ENCODE measurements around the gene CST8. TPM values are rescaled to one million over a fixed set of nuclear protein-coding genes. Genes with fewer than 3 reads are reported as not detected.

The CST8 gene
- total RNA-seq, 6 experiments from 2014 or later, result not detected

DNA sequence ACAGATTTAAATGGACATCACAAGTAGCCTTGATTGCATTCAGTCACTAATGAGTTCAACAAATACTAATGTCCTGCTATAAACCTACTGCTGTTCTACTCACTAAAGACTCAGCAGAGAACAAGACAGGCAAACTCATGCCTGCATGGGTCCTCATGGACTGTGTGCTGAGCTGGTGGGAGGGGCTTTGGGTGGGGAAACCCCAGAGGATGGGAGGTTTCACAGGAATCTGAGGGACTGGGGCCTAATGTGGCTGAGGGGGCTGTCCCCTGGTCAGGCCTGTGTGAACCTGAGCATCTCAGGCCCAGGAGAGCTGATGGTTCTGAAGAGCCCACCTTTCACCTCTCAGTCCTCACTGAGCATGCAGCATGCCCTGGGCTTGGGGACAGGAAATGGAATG lies 1.4 kb downstream of the CST8 start:
- no peak for TF ChIP-seq CTCF (IDR thresholded peaks at IDR 0.05)
- Mint-ChIP-seq H3K4me3 (no peak overlapping the region), H3K27ac (no peak overlapping the region), H3K4me1 (ENCODE audit: low read depth) (no peaks in the 10 kb centered on the region), H3K9me3 (no peaks in the 10 kb centered on the region), H3K27me3 (ENCODE audit: insufficient read depth) (peaks cover 5% of the 10 kb centered on the region), H3K36me3 (ENCODE audit: low read depth) (no peaks in the 10 kb centered on the region)
- no peak for DNase-seq

DNA sequence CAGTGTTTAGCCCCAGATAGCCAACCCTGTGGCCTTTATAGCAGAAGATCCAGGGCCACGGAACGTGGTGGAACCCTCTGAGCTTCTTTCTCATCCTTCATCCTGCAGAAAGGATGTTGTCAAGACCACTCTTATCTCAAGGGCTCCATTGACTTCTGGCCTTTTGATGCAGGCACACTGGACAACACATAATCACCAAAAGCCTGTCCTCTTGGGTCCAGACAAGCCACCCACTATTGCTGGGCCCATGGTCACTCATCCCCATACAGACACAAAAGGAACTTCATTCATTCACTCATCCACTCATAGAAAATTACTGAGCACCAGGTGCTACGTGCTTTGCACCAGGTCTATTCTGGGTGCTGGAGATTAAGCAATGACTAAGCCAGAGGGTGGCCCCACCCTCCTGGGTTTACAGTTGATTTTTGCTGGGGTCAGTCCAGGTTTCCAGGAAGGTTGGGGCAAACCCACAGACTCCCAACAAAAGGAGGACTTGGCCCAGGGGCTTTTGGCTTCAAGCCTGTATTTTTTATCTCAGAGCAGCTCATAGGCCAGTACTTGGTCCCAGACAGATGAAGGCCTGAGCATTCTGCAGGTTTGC lies 2.4 kb downstream of the CST8 start:
- Mint-ChIP-seq H3K4me1 (ENCODE audit: low read depth) (no peaks in the 10 kb centered on the region), H3K36me3 (ENCODE audit: low read depth) (no peaks in the 10 kb centered on the region), H3K27me3 (ENCODE audit: insufficient read depth) (peaks cover 5% of the 10 kb centered on the region), H3K27ac (no peak overlapping the region), H3K4me3 (no peak overlapping the region), H3K9me3 (no peaks in the 10 kb centered on the region)
- TF ChIP-seq CTCF (IDR thresholded peaks at IDR 0.05), result no peak
- DNase-seq, result no peak

DNA sequence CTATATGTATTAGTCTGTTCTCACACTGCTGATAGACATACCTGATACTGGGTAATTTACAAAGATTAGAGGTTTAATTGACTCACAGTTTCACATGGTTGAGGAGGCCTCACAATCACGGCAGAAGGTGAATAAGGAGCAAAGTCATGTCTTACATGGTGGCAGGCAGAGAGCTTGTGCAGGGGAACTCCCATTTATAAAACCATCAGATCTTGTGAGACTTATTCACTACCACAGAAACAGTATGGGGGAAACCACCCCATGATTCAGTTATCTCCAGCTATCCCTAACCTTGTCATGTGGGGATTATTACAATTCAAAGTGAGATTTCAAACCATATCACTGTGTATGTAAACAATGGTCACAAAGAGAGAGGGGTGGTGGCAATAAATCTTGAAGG lies 6.6 kb downstream of the CST8 start:
- no peaks in the 10 kb centered on the region for H3K36me3 Mint-ChIP-seq (ENCODE audit: low read depth)
- no peak for TF ChIP-seq CTCF (IDR thresholded peaks at IDR 0.05)
- no peaks in the 10 kb centered on the region for H3K4me1 Mint-ChIP-seq (ENCODE audit: low read depth)
- H3K4me3 Mint-ChIP-seq, result no peak overlapping the region
- no peaks in the 10 kb centered on the region for H3K9me3 Mint-ChIP-seq
- no peak for DNase-seq
- H3K27me3 Mint-ChIP-seq (ENCODE audit: insufficient read depth), result peaks cover 8% of the 10 kb centered on the region
- H3K27ac Mint-ChIP-seq, result no peak overlapping the region

DNA sequence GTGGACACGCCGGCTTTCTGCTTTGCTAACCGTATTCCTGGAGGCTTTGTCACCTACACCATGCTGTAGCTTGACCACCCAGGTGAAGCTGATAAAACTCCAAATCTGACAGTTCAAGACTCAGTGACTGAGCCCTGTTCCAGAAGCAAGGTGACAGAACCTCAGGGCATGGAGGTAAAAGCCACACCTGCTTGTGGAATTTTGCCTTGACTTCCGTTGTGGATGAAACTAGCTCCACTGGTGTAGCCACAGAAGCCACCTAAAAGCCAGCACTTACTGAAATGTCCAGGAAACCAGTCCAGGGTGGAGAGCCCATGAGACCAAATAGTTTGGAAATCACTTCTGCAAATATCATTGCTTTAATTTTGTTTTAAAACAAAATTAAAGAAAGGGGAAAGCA lies 11.0 kb downstream of the CST8 start:
- H3K4me3 Mint-ChIP-seq, result no peak overlapping the region
- no peaks in the 10 kb centered on the region for H3K4me1 Mint-ChIP-seq (ENCODE audit: low read depth)
- no peak overlapping the region for H3K27ac Mint-ChIP-seq
- TF ChIP-seq CTCF (IDR thresholded peaks at IDR 0.05), result no peak
- H3K27me3 Mint-ChIP-seq (ENCODE audit: insufficient read depth), result peaks cover 7% of the 10 kb centered on the region
- DNase-seq, result no peak
- no peaks in the 10 kb centered on the region for H3K9me3 Mint-ChIP-seq
- H3K36me3 Mint-ChIP-seq (ENCODE audit: low read depth), result no peaks in the 10 kb centered on the region

DNA sequence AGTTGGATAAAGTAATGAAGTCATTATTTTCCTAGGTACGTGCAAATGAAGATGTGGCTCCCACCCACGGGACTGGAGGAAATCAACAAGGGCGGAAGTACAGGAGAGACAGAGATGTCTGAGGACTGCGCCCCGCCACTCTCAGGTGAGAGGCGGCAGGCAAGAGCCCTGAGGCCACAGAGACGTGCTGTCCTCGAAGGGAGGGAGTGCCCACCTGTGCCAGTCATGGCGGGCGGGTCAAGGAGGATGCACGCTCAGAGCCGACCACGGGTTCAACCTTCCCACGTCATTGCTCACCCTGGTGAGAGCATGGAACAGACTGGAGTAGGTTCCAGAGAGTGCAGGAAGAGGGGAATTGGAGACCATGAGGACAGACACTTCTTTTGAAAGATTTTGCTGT lies 12.7 kb downstream of the CST8 start:
- TF ChIP-seq CTCF (IDR thresholded peaks at IDR 0.05), result no peak
- no peak overlapping the region for H3K4me3 Mint-ChIP-seq
- no peak for DNase-seq
- H3K36me3 Mint-ChIP-seq (ENCODE audit: low read depth), result no peaks in the 10 kb centered on the region
- no peak overlapping the region for H3K27ac Mint-ChIP-seq
- H3K4me1 Mint-ChIP-seq (ENCODE audit: low read depth), result no peaks in the 10 kb centered on the region
- peaks cover 9% of the 10 kb centered on the region for H3K27me3 Mint-ChIP-seq (ENCODE audit: insufficient read depth)
- H3K9me3 Mint-ChIP-seq, result no peaks in the 10 kb centered on the region

DNA sequence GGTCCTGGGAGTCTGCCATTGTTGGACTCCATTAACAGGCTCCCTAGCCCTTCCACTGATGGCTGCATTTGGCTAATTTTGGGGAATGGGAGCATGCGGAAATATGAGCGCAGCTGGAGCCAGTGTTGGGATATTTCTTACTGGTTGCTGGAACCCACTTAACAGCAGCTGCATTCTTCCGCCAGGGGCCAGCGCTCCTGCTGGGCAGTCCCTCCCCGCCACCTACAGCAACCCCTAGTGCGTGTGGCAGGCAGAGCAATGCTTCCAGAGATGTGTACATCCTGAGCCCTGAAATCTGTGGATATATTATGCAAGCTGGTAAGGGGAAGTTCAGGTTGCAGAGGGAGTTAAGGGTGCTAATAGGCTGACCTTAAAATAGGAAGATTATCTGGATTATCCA lies 16.4 kb downstream of the CST8 start:
- DNase-seq, result no peak
- TF ChIP-seq CTCF (IDR thresholded peaks at IDR 0.05), result no peak
- no peaks in the 10 kb centered on the region for H3K9me3 Mint-ChIP-seq
- no peaks in the 10 kb centered on the region for H3K4me1 Mint-ChIP-seq (ENCODE audit: low read depth)
- no peak overlapping the region for H3K4me3 Mint-ChIP-seq
- H3K27ac Mint-ChIP-seq, result no peak overlapping the region
- no peaks in the 10 kb centered on the region for H3K36me3 Mint-ChIP-seq (ENCODE audit: low read depth)
- peaks cover 18% of the 10 kb centered on the region for H3K27me3 Mint-ChIP-seq (ENCODE audit: insufficient read depth)
